Spleen (tissue), 11 donors: ENCODE data around the gene PCBP3. TPM values are rescaled to one million over a fixed set of nuclear protein-coding genes. Genes with fewer than 3 reads are reported as not detected.
A peak's percentile ranks its signal among the peaks of the same experiment; 100 is the strongest.

Experiments
- DNase-seq: peaks from one replicate; pipeline ENCODE4 v3.0.0-alpha.2; 2020
- H3K27ac ChIP-seq, 8 donors: fragments of 200-600 bp; sonication (generic) in 7 of 8; 1 replicate in 4 of 8; 2 replicates in 4 of 8; pipeline versions ENCODE4 v1.5.0 to v1.8.0; 2016 to 2021; ENCODE audit warnings: inconsistent platforms in 4 of 8, mild to moderate bottlenecking in 4 of 8, moderate library complexity in 1 of 8
- H3K27me3 ChIP-seq, 7 donors: fragments of 200-600 bp; sonication (generic) in 6 of 7; replicated peaks in 1 of 7; 1 replicate in 4 of 7; 2 replicates in 3 of 7; pipeline versions ENCODE4 v1.5.0 to v1.8.0; 2016 to 2021; ENCODE audit warnings: inconsistent platforms in 3 of 7, mild to moderate bottlenecking in 1 of 7
- H3K36me3 ChIP-seq, 6 donors: fragments of 200-600 bp; sonication (generic) in 5 of 6; 1 replicate in 4 of 6; 2 replicates in 2 of 6; pipeline versions ENCODE4 v1.5.0 to v1.8.0; 2016 to 2021; ENCODE audit warnings: inconsistent platforms in 2 of 6
- H3K4me1 ChIP-seq, 6 donors: fragments of 200-600 bp; sonication (generic) in 5 of 6; 1 replicate in 3 of 6; 2 replicates in 3 of 6; pipeline versions ENCODE4 v1.5.0 to v1.8.0; 2016 to 2021; ENCODE audit warnings: inconsistent platforms in 3 of 6
- H3K4me3 ChIP-seq, 8 donors: fragments of 200-600 bp; sonication (generic) in 7 of 8; 1 replicate in 4 of 8; 2 replicates in 4 of 8; pipeline versions ENCODE4 v1.5.0 to v1.8.0; 2016 to 2021; ENCODE audit warnings: inconsistent platforms in 4 of 8, mild to moderate bottlenecking in 4 of 8, moderate library complexity in 2 of 8
- H3K9me3 ChIP-seq, 8 donors: fragments of 200-600 bp; sonication (generic) in 7 of 8; 1 replicate in 4 of 8; 2 replicates in 4 of 8; pipeline versions ENCODE4 v1.5.0 to v1.8.0; 2016 to 2021; ENCODE audit warnings: inconsistent platforms in 4 of 8
- CTCF ChIP-seq, 11 experiments: fragments of 200-600 bp in 7 of 11; fragments of 450-650 bp in 4 of 11; sonication (generic) in 4 of 11; IDR thresholded peaks in 8 of 11; conservative IDR thresholded peaks in 3 of 11; 1 replicate in 7 of 11; 2 replicates in 4 of 11; pipeline versions ENCODE4 v1.4.0 to v1.8.0; 2016 to 2021; ENCODE audit warnings: antibody characterized with exemption in 11 of 11, inconsistent platforms in 4 of 11, mild to moderate bottlenecking in 1 of 11
- POLR2A ChIP-seq, 3 donors: fragments of 450-650 bp; IDR thresholded peaks; one replicate each; pipeline ENCODE4 v1.5.1; 2017; ENCODE audit warnings: antibody characterized with exemption in 3 of 3, mild to moderate bottlenecking in 1 of 3
- POLR2AphosphoS5 ChIP-seq, 3 donors: sonication (generic); formaldehyde crosslinking; IDR thresholded peaks; one replicate each; pipeline ENCODE4 v1.5.1; 2017; ENCODE audit warnings: antibody characterized with exemption in 3 of 3
- WGBS, 5 donors: extraction: QIAGEN DNeasy Blood & Tissue Kit in 3 of 5; methylation state at CpG; one replicate each; pipeline versions ENCODE4 v1.1.5 to v1.1.7; 2013 to 2018; 5-methylcytosine and 5-hydroxymethylcytosine counted together
- intact Hi-C: fragments of 100-400 bp; cut with DNase I; formaldehyde crosslinking; loops from one replicate; pipeline ENCODE4 v1.15.0; 2023; ENCODE audit warnings: low total_unique reads
- polyA plus RNA-seq, 3 donors: library from polyadenylated mRNA; stranded (reverse); fragments of 200-250 nt; gene quantifications; one replicate each; pipeline ENCODE4 v1.2.1, GENCODE V29; 2013
- total RNA-seq, 7 donors: library from RNA; depleted of rRNA in 3 of 7; stranded (reverse); fragments of >200 nt in 3 of 7; fragmentation: NEBNext Ultra II Directional in 4 of 7; extraction: Animal tissue kit (Norgen Biotek cat#: 25700) in 4 of 7; gene quantifications; one replicate each; pipeline versions ENCODE4 v1.1.0 to v1.2.1, GENCODE V29; 2016 to 2021
- donor health status: healthy with polysubstance abuse.
- donor health status: DM: no; HTN: no; CAD: no; lungs with moderate emphysema.
- donor health status: DM: no; HTN: no; CAD: no.
- donor health status: Bipolar disorder and iron deficiency.
- donor health status: healthy.
- donor health status: DM: no; HTN: no; CAD: no.
- donor health status: DM: yes; HTN: yes; CAD: no.

PCBP3 gene
- total and polyA plus RNA-seq, 10 donors: 4.2 to 31.6 (median 15.2) TPM

GRCh38 chr21:45918011-45918410 lies 274.5 kb downstream of the PCBP3 start:
- Histone ChIP-seq H3K4me1 (peaks cover 0 to 32% (median 25%) of the 10 kb centered on the region in 6 donors), H3K36me3 (peaks cover 0 to 9% (median 0%) of the 10 kb centered on the region in 6 donors), H3K9me3 (no peaks in the 10 kb centered on the region), H3K4me3 (no peak overlapping the region), H3K27ac (peak overlapping the region in 5 of 8 donors; percentile 11 to 74 (median 54)), H3K27me3 (no peaks in the 10 kb centered on the region)
- TF ChIP-seq POLR2A (IDR thresholded peaks at IDR 0.05) (no peak), POLR2AphosphoS5 (IDR thresholded peaks at IDR 0.05) (no peak), CTCF (IDR thresholded peaks at IDR 0.05 in 8 of 11, conservative IDR thresholded peaks at IDR 0.05 in 3 of 11) (no peak)
- 88 to 97% (median 92%) methylated on average over 9 to 11 of the region's 11 CpGs for WGBS, 5 donors
- intact Hi-C loops: no loop called here
- DNase-seq: no peak

- TF ChIP-seq POLR2AphosphoS5 (IDR thresholded peaks at IDR 0.05) (no peak), CTCF (IDR thresholded peaks at IDR 0.05 in 8 of 11, conservative IDR thresholded peaks at IDR 0.05 in 3 of 11) (no peak), POLR2A (IDR thresholded peaks at IDR 0.05) (no peak)
- intact Hi-C loops: no loop called here
- H3K4me3 ChIP-seq: no peak overlapping the region
Observed at GRCh38 chr21:45918835-45919447, 275.4 kb downstream of the PCBP3 start.

GRCh38 chr21:45919593-45919992 lies 276.1 kb downstream of the PCBP3 start:
- Histone ChIP-seq H3K36me3 (no peaks in the 10 kb centered on the region), H3K9me3 (peaks cover 0 to 2% (median 0%) of the 10 kb centered on the region in 8 donors), H3K4me1 (peaks cover 0 to 37% (median 27%) of the 10 kb centered on the region in 6 donors), H3K27me3 (no peaks in the 10 kb centered on the region), H3K4me3 (no peak overlapping the region), H3K27ac (no peak overlapping the region)
- 68 to 82% (median 73%) methylated on average over 15 of the region's 15 CpGs for WGBS, 5 donors
- peak in 1 of 3 donors; percentile 16 for TF ChIP-seq POLR2AphosphoS5 (IDR thresholded peaks at IDR 0.05)
- no peak for TF ChIP-seq CTCF (IDR thresholded peaks at IDR 0.05 in 8 of 11, conservative IDR thresholded peaks at IDR 0.05 in 3 of 11)
- TF ChIP-seq POLR2A (IDR thresholded peaks at IDR 0.05): no peak
- intact Hi-C loops: no loop called here
- DNase-seq: peak; percentile 66

More at GRCh38 chr21:45918835-45919447, 275.4 kb downstream of the PCBP3 start:
- no peaks in the 10 kb centered on the region for H3K27me3 ChIP-seq
- H3K36me3 ChIP-seq: peaks cover 0 to 2% (median 0%) of the 10 kb centered on the region in 6 donors
- DNase-seq: no peak
- no peak overlapping the region for H3K27ac ChIP-seq
- peaks cover 0 to 37% (median 27%) of the 10 kb centered on the region in 6 donors for H3K4me1 ChIP-seq
- H3K9me3 ChIP-seq: no peaks in the 10 kb centered on the region
- WGBS, 5 donors: 75 to 87% (median 85%) methylated on average over 19 to 20 of the region's 20 CpGs

GRCh38 chr21:45920824-45921600 lies 277.5 kb downstream of the PCBP3 start:
- intact Hi-C loops: loop anchor here (10.0 kb wide), 1 partner anchor 76 kb away; no protein-coding TSS in a partner anchor
- no peak for TF ChIP-seq POLR2A (IDR thresholded peaks at IDR 0.05)
- TF ChIP-seq POLR2AphosphoS5 (IDR thresholded peaks at IDR 0.05): no peak
- no peak for TF ChIP-seq CTCF (IDR thresholded peaks at IDR 0.05 in 8 of 11, conservative IDR thresholded peaks at IDR 0.05 in 3 of 11)
- WGBS, 5 donors: 94 to 97% (median 96%) methylated on average over 8 of the region's 8 CpGs
- Histone ChIP-seq H3K27ac (no peak overlapping the region), H3K36me3 (no peaks in the 10 kb centered on the region), H3K27me3 (no peaks in the 10 kb centered on the region), H3K9me3 (peaks cover 0 to 2% (median 0%) of the 10 kb centered on the region in 8 donors), H3K4me1 (peaks cover 0 to 29% (median 21%) of the 10 kb centered on the region in 6 donors), H3K4me3 (no peak overlapping the region)
- DNase-seq: no peak
